Kidney (tissue), 14 donors: ENCODE results near the gene LHX2. TPM values are rescaled to one million over a fixed set of nuclear protein-coding genes. Genes with fewer than 3 reads are reported as not detected.

Source experiments
- DNase-seq, 5 donors: peaks; one replicate each; pipeline ENCODE4 v3.0.0-alpha.2; 2013 to 2020
- FAIRE-seq: peaks from 2 replicates; lab custom pipeline; 2012; peaks lifted over from hg19 to GRCh38; lab: Jason Lieb, UNC
- H3K27ac ChIP-seq, 2 donors: one replicate each; pipeline ENCODE4 v1.7.0; 2013; ENCODE audit warnings: low read depth in 2 of 2, low read length in 2 of 2, inconsistent platforms in 1 of 2
- H3K27me3 ChIP-seq: one replicate; pipeline ENCODE4 v1.7.1; 2013; ENCODE audit warnings: low read length, inconsistent platforms; ENCODE audit not compliant: control insufficient read depth, insufficient read depth
- H3K36me3 ChIP-seq, 3 donors: one replicate each; pipeline versions ENCODE4 v1.7.0 to v1.7.1; 2013; ENCODE audit warnings: low read length in 3 of 3, control low read depth in 1 of 3, inconsistent platforms in 1 of 3; ENCODE audit not compliant: insufficient read depth in 3 of 3, control insufficient read depth in 2 of 3
- H3K4me1 ChIP-seq, 3 donors: one replicate each; pipeline versions ENCODE4 v1.7.0 to v1.7.1; 2013; ENCODE audit warnings: low read length in 3 of 3, inconsistent platforms in 1 of 3, low read depth in 1 of 3; ENCODE audit not compliant: control insufficient read depth in 2 of 3, insufficient read depth in 2 of 3
- H3K4me3 ChIP-seq, 3 donors: one replicate each; pipeline versions ENCODE4 v1.7.0 to v1.8.1; 2013; ENCODE audit warnings: low read length in 3 of 3, control low read depth in 1 of 3, inconsistent platforms in 1 of 3
- H3K9ac ChIP-seq, 3 donors: one replicate each; pipeline versions ENCODE4 v1.7.0 to v1.7.1; 2013; ENCODE audit warnings: low read length in 3 of 3, control low read depth in 1 of 3, inconsistent platforms in 1 of 3
- H3K9me3 ChIP-seq, 3 donors: one replicate each; pipeline versions ENCODE4 v1.7.0 to v1.7.1; 2013; ENCODE audit warnings: low read length in 3 of 3, control low read depth in 1 of 3, inconsistent platforms in 1 of 3; ENCODE audit not compliant: control insufficient read depth in 2 of 3, insufficient read depth in 1 of 3
- intact Hi-C: fragments of 100-400 bp; cut with DNase I; formaldehyde crosslinking; loops from one replicate; pipeline ENCODE4 v1.11.1; 2022
- polyA plus RNA-seq: library from polyadenylated mRNA; stranded (reverse); fragments of 350-450 nt; fragmentation: Illumina TruSeq; extraction: RNeasy Lipid Tissue Mini Kit (QIAGEN cat#74804); gene quantifications from one replicate; pipeline ENCODE4 v1.2.3, GENCODE V29; 2014; ENCODE audit warnings: low read depth, low replicate concordance; ENCODE audit not compliant: insufficient read depth
- total RNA-seq: library from RNA; stranded (reverse); fragmentation: NEBNext Ultra II Directional; extraction: Animal tissue kit (Norgen Biotek cat#: 25700); gene quantifications from one replicate; pipeline ENCODE4 v1.2.1, GENCODE V29; 2021
- TF ChIP-seq, protein P1 (sequence below): IDR thresholded peaks from 3 replicates; pipeline ENCODE4 v1.5.1; 2012; ENCODE audit warnings: mild to moderate bottlenecking, moderate library complexity, borderline replicate concordance; ENCODE audit not compliant: insufficient read depth; ENCODE audit errors: extremely low read depth
- donor health status: control.
- donor health status: control.
- donor health status: control.
- donor health status: control.
- donor health status: control.
- donor health status: DM: yes; HTN: yes; CAD: no.
- donor health status: Normal renal cell carcinoma (clear cell type).

Gene LHX2
- total and polyA plus RNA-seq, 2 donors from 2014 or later, result not detected

DNA sequence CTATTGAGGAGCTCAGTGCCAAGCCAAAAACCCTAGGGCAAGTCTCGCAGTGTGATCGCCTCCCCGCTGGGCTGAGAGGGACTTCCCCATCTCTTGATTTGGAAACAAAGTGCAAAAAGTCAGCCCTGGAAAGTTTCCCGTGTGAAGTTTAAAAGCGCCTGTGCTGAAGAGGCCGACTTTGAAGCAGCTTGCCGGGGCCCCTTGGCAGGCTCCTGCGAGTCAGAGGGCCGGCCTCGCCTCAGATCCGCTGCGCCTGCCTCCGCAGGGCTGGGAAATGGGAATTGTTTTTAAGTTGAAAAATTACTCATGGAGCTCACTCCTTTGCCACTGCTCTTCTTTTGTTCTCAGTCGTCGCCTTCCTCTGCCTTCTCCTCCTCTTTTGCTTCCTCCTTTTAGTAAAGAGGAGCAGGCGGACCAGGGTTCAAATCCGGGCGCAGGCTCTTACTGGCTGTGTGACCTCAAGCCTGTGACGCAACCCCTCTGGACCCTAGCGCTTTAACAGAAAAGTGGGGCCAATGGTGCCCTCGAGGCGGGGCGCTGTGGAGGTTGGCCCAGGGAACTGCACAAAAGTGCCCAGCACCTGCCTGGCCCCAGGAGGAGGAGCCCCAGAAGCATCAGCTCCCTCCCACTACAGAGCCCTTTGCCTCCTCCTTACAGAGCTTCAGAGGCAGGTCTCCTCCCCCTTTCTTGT lies 14.7 kb upstream of the LHX2 start:
- H3K27ac ChIP-seq, result no peak overlapping the region
- intact Hi-C loops, result no loop called here
- peaks cover 64% of the 10 kb centered on the region for H3K27me3 ChIP-seq
- H3K4me3 ChIP-seq, result no peak overlapping the region
- TF ChIP-seq, protein P1, sequence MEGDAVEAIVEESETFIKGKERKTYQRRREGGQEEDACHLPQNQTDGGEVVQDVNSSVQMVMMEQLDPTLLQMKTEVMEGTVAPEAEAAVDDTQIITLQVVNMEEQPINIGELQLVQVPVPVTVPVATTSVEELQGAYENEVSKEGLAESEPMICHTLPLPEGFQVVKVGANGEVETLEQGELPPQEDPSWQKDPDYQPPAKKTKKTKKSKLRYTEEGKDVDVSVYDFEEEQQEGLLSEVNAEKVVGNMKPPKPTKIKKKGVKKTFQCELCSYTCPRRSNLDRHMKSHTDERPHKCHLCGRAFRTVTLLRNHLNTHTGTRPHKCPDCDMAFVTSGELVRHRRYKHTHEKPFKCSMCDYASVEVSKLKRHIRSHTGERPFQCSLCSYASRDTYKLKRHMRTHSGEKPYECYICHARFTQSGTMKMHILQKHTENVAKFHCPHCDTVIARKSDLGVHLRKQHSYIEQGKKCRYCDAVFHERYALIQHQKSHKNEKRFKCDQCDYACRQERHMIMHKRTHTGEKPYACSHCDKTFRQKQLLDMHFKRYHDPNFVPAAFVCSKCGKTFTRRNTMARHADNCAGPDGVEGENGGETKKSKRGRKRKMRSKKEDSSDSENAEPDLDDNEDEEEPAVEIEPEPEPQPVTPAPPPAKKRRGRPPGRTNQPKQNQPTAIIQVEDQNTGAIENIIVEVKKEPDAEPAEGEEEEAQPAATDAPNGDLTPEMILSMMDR, result no peak
- DNase-seq (peak in 2 of 5 donors; percentile 4 to 52), FAIRE-seq (no peak)
- peaks cover 0 to 6% (median 0%) of the 10 kb centered on the region in 3 donors for H3K4me1 ChIP-seq
- no peaks in the 10 kb centered on the region for H3K9me3 ChIP-seq
- no peaks in the 10 kb centered on the region for H3K36me3 ChIP-seq
- no peak overlapping the region for H3K9ac ChIP-seq

GRCh38 chr9:123997665-123998277 lies 13.8 kb upstream of the LHX2 start:
- intact Hi-C loops, result no loop called here
- DNase-seq (peak in 3 of 5 donors; percentile 24 to 79 (median 44)), FAIRE-seq (no peak)
- H3K4me1 ChIP-seq, result peaks cover 0 to 6% (median 0%) of the 10 kb centered on the region in 3 donors
- no peak overlapping the region for H3K9ac ChIP-seq
- H3K27me3 ChIP-seq, result peaks cover 73% of the 10 kb centered on the region
- TF ChIP-seq, protein P1, result no peak
- H3K4me3 ChIP-seq, result no peak overlapping the region
- H3K36me3 ChIP-seq, result no peaks in the 10 kb centered on the region
- H3K9me3 ChIP-seq, result no peaks in the 10 kb centered on the region
- H3K27ac ChIP-seq, result no peak overlapping the region

- H3K9ac ChIP-seq, result no peak overlapping the region
- no peak overlapping the region for H3K4me3 ChIP-seq
- intact Hi-C loops, result no loop called here
- H3K27me3 ChIP-seq, result peaks cover 79% of the 10 kb centered on the region
- no peaks in the 10 kb centered on the region for H3K9me3 ChIP-seq
- H3K4me1 ChIP-seq, result peaks cover 0 to 6% (median 0%) of the 10 kb centered on the region in 3 donors
- H3K27ac ChIP-seq, result no peak overlapping the region
- H3K36me3 ChIP-seq, result no peaks in the 10 kb centered on the region
- DNase-seq, result peak in 1 of 5 donors; percentile 2
- no peak for FAIRE-seq
- TF ChIP-seq, protein P1, result no peak
Observed at GRCh38 chr9:123998278-123998925, 13.2 kb upstream of the LHX2 start.
